GM19438 (cell line): ENCODE results near the gene MAB21L4.

Experiments used
- ATAC-seq: cut with Tn5 transposase; IDR thresholded peaks from one replicate; pipeline ENCODE4 v1.9.1; 2021; ENCODE audit warnings: low read depth; ENCODE audit not compliant: unreplicated experiment

Gene MAB21L4

DNA sequence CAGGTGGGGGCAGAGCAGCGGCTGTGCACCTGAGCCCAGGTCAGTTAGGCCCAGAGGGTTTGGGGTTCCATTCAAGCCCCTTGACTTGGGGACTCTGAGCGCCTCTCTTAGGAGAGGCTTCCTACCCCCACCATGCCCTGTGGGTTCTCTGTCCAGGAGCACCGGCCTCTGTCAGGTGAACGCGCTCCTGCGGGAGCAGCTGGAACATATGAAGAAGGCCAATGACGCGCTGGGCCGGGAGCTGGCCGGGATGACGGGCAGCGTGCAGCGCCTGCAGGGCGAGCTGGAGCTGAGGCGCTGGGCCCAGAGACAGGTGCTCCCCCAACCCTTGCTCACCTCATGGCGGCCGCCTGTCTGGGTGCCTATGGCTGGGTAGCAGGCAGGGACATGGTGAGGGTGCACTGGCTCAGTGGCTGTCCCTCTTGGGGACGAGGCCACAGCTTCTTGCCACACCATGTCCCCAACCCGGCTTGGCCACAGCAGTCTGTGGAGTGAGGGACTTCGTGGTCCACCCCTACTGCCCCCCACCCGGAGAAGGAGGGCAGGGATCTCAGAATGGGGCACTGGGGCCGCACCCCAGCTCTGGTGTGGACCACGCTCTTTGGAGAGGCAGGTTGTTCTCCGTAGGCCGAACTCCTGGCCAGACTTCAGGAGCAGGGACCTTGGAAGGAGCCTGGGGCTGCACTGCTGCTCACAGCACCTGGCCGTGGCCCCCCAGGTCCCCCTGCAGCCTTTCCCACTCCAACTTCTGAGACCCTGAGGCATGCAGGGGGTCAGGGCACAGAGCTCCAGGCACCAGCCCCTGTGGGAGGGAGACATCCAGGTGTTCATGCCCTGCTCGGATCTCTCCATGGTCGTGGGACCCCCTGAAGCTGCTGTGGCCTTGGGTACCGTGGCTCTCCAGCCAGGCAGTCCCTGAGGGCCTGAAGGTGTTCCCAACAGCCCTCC, 29.9 kb upstream of the MAB21L4 start:
- no peak for ATAC-seq

DNA sequence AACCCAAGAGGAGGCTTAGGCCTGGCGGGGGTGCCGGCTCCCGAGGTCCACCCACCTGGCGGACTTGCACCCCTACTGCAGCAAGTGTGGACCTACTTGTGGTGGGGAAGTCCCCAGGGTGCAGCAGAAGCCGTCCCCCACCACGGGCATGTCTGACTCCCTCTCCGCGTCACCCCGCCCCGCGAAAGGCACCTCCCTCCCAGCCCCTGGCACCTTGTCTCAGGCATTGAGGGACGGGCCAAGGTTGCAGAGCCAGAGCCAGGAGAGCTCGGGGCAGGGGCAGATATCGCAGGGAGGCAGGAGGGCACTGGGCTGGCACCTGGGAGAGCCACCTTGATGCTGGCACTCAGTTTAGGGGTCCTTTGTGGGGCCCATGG, 29.2 kb upstream of the MAB21L4 start:
- ATAC-seq: no peak

DNA sequence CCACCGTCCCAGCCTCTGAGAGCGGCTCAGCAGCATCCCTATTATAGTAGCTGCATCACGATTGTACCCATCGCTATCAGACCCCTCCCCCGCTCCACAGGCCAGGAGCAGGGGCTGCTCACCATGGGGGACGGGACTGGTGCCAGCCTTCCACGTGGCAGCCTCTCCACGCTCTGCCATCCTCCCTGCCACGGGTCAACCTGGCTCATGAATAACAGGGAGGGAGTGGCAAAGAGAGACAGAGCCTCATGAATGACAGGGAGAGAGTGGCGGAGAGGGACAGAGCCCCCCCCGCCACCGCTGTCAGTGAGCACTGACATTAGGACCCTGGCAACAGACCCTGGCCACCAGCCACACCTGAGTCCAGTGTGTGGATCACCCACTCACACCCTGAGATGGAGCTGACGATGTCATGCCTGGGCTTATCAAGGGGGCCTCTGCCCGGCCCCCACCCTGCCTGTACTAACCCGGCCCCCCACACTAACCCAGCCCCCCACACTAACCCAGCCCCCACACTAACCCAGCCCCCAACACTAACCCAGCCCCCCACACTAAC, 27.1 kb upstream of the MAB21L4 start:
- ATAC-seq: no peak

DNA sequence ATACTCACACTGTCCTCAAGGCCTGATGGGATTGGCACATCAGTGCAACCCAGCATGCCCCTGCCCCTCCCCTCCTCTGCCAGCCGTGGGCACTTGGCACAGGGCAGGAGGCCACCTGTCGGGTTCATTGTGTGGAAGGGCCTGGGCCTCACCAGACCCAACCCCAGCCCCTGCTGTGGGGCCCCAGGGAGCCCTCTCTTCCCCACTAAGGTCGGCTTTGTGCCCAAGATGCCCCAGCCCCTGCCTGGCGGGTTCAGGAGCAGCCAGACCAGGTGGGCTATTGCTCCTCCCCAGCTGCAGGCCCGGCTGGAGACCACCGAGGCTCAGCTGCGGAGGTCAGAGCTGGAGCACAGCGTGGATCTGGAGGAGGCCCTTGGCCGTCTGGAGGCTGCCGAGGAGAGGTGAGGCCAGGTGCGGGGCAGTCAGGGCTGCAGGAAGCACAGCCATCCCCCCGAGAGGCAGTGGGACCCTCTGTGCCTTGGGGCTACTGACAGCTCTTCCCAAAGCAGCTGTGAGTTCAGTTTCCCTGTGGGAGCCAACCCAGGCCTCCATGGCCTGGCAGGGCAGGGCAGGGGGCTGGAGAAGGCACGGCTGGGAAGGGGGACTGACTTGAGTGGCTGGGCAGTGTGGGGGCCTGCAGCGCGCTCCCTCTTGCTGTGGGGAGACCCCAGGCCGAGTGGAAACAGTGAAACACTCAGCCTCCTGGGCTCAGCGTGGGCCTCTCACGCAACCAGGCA, 26.5 kb upstream of the MAB21L4 start:
- no peak for ATAC-seq

DNA sequence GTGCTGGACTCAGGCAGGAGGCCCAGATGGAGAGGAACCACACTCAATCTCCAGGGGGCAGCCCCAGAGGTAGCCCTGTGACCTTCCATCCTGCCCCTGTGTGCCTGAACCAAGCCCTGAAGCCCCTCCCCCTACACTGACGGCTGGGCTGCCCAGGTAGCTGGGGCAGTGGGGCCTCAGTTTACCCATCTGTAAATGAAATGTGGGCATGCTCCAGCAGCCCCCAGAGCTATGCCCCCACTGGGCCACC, 26.0 kb upstream of the MAB21L4 start:
- no peak for ATAC-seq

DNA sequence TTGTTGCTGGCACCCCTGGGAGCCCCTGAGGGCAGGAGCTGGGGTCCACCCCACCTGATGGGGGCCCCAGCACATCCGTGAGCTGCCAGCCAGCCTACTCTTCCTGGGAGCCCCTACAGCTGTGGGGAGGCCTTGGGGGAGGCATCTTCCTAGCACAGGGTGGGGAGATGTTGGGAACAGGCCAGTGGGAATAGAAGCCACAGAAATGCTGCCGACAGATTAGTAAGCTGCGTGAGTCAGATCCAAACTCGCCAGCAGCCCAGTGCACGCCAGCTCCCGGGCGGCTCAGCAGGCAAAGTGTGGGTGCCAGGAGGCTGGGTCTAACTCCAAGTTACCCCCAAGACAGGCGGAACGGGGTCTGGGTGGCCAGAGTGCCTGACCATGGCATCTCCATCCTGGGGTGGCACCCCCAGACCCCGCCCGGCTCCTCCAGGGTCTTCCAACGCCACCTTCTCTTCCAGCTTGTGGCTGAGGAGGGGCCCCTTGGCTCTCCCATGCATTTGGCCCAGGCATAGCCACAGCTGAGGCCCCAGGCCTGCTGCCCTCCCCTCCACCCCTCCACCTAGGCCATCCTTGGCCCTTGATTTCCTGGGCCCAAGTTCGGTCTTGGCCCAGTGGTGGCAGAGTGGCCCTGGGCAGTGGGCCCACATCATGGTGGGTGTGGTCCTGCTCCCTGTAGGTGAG, 25.5 kb upstream of the MAB21L4 start:
- ATAC-seq: no peak

DNA sequence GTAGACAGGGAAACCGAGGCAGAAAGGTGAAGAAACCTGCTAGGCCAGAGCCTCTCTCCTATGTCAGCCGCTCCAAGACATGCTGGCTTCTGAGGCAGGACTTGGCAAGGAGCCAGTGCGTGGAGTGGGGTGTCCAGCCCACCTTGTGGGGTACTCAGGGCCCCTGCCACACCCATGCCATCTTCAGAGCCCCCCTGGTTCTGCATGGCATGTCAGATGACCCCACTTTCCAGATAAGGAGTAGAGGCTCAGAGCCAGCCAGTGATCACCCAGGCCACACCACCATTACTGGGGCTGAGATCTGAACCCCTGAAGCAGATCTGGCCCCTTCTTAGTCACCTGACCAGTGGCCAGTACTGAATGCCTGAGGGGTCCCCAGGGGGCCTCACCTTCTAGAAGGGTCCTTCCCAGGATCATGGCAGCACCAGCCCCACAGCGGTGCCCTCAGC, 24.9 kb upstream of the MAB21L4 start:
- ATAC-seq: no peak

DNA sequence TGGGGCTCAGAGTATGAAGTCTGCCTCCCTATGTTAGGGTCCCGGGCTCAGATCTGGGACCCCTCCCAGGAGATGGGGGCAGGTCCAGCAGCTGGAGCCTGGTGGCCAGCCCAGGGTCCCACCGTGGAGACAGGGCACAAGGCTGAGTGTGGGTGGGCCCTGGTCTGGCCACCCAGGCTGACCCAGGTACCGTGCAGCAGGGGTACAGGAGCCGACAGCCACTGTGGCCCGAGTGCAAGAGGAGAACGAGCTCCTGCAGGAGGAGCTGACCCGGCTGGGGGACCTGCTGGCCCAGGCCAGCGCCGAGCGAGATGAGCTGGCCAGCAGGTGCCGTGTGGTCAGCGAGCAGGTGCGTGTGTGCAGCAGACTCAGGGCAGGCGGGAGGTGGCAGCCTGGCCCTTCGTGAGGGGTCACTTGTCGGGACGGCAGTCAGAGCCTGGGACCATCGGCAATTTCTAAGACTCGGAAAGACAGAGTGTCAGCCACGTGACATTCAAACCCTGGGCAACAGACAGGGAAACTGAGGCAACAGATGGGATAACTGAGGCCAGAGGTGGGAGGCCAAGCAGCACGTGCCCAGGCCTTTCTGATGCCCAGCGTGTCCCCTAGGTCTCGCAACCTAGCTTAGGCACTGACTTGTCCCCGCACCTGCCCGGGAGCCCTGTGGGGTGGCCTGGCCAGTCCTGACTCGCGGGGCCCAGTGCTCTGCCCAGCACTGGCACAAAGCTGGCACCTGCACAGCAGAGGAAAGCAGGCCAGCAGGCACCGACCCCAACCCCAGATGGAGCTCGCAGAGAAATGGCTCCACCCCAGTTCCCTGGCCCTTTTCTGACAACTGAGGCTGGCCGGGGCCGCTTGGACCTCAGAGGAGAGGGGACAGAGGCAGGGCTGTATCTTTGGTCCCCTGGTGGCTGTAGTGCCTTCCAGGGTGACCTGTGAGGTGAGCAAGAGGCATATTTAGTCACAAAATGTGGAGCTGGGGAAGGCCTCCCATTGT, 24.1 kb upstream of the MAB21L4 start:
- no peak for ATAC-seq

DNA sequence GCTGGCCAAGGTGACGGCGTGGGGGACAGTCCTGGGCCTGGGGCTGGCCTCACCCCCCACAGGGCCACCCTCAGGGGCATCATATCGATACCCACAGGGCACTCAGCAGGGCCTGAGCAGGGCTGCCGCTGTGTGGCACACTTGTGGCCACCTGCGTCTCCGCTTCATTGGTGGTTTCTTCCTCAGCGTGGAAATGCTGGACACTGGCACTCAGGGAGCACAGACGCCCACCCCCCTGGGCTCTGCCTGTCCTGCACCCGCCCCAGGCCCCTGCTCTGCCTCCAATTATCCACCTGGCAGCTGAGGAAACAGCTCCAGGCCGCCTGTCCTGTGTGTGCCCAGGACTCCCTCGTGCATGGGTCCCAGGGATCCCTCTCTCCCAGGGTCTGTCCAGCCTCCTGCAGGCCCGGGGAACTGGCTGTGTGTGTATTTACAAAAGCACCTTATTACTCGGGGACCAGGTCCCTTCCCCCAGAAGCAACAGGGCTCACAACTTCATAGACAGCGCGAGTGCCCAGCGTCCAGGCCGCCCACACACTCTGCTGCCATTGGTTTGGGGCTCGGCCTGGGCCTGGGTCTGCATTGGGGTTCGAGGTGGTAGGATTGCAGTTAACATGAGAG, 23.3 kb upstream of the MAB21L4 start:
- no peak for ATAC-seq

DNA sequence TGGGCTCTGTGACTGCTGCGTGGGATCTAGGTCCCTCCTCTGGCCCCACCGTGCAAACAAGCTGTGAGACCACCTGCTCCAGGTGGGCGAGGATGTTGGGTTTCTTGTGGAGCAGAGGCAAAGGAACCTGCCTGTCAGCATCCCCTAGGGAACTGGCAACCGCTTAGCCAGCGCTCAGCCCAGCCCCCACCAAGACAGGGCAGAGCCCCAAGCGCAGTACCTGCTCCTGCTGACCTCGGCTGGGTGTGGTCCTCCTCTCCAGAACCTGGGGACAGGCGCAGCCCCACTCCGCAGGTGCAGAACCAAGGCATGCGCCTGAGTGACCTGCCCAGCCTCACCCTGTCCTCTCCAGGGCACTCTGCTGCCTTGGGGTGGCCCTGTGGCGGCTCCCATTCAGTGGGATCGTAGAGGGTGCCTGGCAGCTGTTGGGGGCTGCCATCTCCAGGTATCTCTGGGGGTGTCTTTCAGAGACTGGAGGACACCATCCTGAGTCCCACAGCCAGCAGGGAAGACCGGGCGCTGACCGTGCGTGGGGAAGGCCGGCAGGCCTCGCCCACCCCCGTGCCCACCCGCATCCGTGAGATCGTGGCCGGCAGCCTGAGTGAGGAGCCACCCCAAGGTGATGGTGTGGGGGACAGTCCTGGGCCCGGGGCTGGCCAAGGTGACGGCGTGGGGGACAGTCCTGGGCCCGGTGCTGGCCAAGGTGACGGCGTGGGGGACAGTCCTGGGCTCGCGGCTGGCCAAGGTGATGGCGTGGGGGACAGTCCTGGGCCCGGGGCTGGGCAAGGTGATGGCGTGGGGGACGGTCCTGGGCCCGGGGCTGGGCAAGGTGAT, 22.5 kb upstream of the MAB21L4 start:
- no peak for ATAC-seq

DNA sequence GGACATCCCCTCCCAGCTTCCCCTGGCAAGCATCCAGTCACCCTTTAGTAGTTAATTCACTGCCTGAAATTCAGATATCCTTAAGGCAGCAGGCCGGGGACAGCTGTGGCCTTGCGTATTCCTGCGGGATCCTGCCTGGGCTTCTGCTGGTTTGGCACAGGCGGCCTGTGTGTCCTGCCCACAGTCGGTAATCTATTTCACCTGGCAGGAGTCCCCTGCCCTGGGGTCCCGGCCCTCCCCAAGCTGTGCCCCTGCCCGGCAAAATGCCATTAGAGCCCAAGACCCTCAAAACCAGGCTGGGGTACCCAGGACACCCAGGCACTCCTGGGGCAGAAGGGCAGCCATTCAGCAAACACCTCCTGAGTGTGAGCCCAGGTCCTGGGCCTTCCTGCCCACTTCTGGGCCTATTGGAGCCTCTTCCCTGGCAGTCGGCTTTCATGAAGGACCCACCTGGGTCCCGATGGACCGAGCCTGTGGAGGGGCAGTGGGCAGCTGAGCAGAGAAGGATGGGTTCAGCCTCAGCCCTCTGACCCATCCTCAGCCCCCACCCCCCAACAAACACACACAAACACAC, 21.8 kb upstream of the MAB21L4 start:
- no peak for ATAC-seq

DNA sequence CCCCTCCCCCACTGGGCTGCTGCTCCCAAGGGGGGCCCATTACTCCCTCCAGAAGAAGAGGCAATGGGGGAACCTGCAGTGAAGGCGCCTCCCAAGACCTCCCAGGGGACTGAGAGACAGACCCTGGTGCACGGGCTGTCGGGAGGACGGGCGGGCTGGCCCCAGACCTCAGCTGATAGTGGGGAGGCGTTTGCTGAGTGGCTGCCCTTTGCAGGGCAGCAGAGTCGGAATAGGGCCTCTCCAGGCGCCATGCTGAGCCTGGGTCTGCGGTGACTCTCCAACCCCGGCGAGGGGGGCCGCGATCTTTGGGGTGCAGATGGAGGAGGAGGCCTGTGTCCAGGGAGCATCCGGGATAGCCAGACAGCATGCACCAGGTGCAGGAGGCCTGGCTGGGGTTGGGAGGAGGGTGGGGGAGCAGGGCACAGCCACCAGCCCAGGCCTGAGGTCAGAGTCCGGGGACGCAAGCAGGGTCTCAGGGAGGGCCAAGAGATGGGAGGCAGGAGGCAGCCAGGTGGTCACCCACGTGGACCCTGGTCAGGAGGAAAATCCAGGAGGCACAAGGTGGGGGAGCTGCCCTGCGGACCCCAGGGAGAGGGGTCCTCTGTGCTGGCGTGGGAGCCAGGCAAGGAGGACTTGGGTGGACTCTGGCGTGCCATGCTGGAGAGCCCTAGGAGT, 21.2 kb upstream of the MAB21L4 start:
- no peak for ATAC-seq

DNA sequence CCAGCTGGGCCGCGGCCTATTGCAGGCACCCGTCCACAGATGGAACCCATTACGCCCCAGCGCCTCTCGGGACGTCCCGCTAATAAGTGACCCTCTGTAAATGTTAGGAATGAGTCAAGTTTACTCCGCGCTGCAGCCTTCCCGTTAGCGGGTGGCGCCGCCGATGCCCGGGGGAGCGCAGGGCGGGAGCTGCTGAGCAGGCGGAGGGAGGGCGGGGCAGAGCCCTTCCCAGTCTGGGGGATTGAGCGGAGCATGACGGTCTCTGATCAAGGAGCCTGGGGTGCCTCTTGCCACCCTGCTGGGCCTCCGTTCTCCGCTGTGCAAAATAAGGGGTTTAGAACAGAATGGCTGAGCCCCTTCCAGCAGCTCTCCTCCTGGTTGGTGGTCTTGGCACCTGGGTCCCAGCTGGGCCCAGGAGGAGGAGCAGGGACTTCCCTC, 20.6 kb upstream of the MAB21L4 start:
- ATAC-seq: no peak

DNA sequence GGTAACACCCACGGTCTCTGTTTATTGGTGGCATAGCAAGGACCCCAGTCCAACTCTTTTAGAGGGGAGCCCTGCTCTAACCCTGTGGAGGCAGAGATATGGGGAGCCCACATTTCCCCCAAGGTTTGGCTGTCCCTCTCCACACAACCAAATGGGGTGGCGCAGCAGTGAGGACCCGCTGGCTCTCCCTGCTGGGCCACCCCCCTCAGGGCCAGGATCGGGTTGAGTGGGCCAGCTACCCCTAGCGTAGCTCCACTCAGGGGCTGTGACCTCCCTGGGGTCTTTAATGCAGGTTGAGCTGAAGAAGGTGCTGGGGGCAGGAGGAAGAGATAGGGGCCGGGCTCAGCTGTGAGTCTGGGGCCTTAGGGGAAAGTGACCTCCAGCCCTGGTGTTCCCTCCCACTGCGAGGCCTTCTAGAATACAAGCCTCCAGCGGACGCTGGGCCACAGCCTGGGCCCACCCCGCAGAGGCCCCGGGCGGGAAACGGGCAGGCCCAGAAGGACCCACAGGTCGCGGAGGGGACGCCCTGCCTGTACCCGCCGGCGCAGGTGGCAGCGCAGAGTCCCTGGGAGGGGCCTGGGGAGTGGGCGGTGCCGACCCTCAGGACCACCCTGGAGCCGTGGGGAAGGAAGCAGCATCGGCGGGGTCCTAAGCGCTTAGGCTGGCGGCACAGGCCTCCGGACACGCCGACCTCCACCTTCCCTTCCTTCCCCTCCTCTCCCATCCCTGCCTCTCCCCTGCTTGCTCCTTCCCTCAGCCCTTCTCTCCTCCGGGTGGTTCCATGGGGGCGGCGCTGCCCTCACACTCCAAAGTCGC, 19.8 kb upstream of the MAB21L4 start:
- no peak for ATAC-seq

DNA sequence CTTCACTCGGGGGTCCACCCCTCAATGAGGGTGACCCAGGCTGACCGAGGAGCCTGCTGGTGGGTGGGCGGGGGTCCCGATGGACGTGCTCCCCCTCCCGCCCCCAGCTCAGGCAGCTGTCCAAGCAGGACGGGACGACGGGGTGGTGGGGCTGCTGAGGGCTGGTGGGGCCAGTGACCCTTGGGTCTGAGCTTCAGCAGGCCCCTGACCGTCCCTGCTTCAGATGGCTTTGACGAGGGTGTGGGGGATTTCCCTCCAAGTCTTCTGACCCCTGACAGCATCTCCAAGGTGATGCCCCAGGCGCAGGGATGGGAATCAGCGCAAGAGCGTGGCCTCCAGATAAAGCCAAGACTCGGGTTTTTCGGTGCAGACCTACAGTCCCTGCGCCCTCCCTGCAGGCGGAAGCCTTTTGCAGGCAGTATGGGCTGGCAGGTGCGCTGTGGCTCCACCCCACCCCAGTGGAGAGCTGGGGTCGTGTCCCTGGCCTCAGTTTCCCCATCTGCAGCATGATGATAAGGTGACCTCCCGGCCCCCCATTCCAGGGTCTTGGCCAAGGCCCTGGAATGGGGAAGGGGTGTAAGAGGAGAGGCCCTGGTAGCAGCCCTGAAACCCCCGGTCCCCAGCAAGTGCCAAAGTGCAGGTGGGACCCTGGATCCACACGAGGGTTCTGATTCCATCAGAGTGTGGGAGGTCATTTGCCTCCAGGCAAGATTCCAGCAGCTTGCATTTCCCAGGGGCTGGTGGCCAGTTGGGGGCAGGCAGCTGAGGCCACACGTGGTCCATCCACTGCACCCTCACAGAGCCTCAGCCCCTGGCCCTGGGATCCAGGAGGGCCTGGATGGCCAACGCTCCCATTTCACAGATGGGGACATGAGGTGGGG, 18.9 kb upstream of the MAB21L4 start:
- ATAC-seq: no peak
